ENCODE data around the gene LRFN2.

The LRFN2 gene

DNA sequence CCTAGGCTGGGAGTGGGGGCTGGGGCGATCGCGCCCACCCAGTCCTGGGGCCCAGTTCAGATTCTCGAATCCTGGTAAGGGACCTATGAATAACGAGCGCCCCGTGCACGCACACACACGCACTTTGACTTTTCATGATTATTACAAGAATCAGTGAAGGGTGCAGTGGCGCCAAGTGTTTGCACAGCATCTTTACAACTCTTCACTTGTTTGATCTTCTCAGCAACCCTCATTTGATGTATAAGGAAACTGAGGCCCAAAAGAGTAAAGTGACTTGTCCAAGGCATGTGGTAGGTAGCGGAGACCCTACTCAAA, 863 bp upstream of the LRFN2 start:
- no peak for DNase-seq (ENCODE audit: insufficient read length, low spot score)
- no peak for FAIRE-seq

DNA sequence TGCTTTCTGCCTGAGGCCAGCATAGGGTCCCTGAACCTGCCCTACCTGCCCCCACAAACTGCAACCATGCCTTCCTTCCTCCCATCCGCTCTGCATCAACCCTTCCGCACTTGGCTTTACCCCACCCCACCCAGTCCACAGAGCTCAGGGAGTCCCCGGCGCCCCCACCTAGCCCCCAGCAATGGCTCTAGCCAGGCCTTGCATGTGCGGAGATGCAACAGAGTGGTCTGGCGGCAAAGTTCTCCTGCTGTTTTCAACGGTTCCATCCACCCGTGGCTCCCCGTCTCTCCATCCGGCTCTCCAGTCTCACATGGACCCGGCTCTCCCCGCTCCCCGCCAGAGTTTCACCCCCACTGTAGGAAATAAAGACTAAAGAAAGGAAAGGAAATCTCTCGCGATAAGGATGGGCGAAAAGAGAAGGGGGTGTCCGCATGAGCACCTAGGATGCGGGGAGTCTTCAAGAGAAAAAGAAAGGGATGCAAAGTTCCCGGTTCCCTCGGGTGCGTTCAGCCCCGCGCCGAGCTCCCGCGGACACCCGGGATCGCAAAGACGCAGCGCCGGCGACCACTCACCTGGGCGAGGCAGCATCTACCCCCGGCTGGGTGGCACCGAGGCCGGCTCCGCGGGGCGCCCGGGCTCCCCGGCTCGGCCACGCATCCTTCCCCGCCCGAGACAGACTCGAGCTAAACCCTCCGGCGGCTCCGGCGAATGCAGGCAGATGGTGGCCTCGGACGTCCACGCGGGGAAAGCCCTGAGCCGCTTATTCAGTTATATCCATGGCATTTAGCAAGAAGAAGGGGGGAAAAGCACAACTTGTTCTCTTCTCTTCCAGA, 579 bp downstream of the LRFN2 start:
- FAIRE-seq = no peak
- no peak for DNase-seq (ENCODE audit: insufficient read length, low spot score)

DNA sequence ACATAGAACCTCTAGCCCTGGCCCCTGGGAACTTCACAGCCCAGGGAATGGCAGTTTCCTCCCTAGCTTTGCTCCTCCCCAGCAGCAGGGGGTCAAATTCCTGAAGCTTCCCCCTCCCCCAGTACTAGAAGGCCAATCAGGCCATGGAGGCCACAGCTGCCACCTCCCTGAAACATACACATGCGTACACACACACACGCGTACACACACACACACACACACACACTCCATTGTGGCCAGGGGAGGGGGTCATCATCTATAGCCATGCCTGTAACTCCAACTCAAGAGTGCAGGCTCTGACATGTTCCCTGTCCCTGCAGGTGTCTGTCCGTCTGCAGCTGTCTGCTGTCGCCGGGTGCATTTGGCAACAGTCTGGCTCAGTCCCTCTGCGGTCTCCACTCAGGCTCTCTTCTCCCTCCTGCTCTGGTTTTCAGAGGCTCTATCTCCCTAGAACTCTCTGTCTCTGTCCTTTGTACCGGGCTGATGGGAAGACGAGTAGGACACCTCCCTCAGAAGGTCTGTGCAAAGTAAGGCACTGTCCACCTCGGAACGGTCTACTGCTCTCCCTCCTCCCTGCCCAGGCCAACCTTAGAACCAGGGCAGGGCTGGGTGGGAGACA, 1.4 kb downstream of the LRFN2 start:
- no peak for DNase-seq (ENCODE audit: insufficient read length, low spot score)
- FAIRE-seq = no peak

DNA sequence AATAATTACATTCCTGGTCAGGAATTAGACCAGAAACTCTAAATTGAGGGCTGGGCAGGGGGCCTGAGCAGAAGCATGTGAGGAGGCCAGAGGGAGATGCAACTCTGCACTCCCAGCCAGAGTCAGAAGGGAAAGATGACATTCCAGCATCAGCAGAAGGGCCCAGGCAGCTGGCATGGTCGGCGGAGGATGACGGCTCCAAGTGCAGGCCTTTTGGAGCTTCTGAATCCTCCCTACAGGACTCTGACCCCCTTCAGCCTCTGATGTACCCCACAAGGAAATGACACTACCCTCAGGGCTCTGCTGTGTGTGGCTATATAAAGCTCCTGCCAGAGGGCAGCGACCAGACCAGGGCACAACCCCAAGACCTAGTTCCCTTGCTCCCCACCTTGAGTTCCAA, 1.9 kb downstream of the LRFN2 start:
- DNase-seq (ENCODE audit: insufficient read length, low spot score) = no peak
- FAIRE-seq = no peak

DNA sequence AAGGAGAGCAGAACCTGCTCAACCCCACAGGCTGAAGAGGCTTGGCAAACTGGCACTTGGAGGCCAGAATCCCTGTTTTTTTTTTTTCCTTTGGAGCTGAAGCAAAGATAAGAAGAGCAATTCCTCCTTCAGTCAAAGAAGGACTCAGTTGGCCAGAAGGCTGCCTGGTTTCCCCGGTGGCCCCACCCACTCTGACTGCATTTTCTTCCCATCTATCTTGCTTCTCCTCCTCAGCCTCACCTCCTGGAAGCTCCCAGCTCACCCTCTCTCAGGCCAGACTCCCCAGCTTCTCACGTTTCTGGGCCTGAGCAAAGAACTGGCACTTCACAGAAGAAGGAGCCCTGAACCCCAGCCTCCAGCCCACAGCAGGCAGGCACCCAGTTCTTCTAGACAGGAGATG, 2.4 kb downstream of the LRFN2 start:
- DNase-seq (ENCODE audit: insufficient read length, low spot score) (no peak), FAIRE-seq (no peak)

DNA sequence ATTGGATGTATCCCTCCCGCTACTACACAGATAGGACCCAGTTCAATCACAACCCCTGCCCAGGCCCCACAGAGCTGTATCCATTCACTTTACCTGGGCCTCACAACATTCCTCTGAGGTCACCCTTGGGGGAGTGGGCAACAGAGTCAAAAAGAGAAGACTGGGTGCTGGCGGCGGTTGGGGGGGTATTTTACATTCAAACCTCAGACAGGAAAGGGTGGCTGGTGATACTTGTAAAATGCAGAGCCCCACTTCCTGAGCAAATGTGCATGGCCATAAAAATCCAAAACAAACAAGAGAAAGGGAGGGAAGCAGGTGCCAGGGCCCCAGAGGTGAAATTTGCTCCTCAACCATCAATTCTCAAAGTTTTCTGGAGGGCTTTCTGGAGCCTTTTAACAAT, 3.5 kb downstream of the LRFN2 start:
- FAIRE-seq = no peak
- no peak for DNase-seq (ENCODE audit: insufficient read length, low spot score)

DNA sequence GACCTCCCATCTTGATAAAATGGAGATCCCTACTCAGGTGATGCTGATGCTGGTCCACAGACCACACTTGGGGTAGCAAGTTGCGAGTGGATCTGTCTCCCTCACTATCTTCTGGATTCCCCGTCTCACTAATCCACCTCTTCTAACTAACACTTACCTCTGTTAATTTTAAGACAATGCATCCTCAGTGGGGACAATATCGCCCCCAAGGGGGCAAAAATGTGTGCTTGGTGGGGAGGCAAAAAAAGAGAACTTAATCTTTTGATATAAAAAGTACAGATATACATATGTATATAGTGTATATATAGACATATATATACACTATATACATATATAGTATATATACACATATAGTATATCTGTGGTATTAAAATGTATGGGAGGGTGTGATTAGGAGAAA, 4.3 kb downstream of the LRFN2 start:
- FAIRE-seq (no peak), DNase-seq (ENCODE audit: insufficient read length, low spot score) (no peak)

DNA sequence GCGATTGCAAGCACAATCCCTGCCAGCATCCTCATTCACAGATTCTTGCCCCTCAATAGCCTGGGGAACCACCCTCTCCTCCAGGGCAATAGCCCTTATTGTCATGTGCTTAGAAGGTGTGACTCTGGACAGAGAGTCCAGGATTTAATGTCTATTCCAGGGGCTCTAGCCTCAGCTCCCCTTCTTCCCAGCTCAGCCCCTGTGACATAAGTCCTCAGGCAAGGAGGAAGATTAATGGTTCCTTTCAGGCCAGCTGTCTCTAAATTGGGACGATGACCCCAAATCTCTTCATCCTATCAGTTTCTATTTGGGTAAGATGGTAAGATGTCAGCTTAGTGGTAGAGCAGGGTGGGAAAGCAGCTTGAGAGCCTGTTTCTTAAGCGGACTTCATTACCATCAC, 8.1 kb downstream of the LRFN2 start:
- FAIRE-seq (no peak), DNase-seq (ENCODE audit: insufficient read length, low spot score) (no peak)

DNA sequence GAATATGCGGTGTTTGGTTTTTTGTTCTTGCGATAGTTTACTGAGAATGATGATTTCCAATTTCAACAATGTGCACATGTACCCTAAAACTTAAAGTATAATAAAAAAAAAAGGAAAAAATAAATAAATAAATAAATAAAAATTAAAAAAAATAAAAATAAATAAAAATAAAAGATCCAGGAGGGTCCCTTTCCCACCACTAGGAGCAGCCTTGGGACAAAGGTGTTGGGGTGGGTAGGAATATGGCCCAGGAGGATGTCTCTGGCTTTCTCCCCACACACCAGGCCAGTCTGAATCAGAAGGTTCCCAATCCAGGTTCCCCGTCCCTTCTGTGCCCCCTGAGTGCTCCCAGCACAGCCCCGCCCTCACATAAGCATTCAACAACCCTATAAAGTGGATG, 9.5 kb downstream of the LRFN2 start:
- DNase-seq (ENCODE audit: insufficient read length, low spot score) (no peak), FAIRE-seq (no peak)

DNA sequence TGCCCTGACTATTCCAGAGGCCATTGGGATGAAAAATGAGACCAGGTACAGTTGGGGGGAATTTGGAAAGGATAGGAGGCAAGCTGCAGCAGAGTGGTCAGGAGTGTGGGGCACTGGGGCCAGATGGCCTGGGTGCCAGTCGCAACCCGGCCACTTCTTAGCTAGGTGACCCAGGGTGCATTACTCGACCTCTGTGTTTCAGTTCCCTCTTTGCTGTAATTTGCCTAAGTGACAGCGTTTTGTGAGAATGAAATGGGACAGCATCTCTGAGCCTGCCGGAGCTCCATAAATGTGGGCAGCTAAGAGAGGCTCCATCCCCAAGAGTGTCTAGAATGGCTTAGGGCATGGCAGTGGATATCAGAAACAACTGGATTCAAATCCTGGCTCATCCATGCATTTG, 13.9 kb downstream of the LRFN2 start:
- no peak for FAIRE-seq
- DNase-seq (ENCODE audit: insufficient read length, low spot score) = no peak

DNA sequence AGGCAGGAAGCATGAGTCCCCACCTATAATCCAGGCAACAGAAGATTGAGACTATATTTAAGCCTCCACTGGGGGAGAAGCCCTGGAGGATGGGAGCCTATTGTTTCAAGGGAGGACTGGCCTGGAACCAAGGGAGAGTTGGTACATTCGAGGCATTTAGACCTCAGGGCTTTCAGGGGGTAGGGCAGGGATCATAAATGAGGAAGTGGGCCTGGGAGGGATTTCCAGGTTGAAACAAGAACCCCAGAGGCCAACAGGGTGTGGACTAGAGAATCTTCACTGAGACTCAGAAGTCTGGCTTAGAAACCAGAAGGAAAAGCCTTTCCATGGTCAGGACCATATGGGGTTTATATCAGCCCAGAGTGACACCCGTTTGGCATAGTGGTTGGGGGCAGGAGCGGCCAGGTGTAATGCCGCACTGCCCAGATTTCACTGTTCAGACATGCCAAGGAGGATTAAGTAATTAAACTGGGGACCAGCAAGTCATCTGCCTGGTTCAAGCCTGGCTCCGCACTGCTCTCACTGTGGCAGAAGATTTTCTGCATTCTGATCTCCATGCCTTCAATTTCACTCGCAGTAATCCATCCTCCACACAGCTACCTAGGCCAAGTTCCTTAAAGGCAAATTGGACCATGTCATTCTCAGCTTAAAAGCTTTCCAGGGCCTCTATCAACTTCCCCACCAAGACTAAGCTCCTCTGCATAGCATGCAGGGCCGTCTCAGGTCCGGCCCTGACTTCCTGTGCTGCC, 17.8 kb downstream of the LRFN2 start:
- DNase-seq (ENCODE audit: insufficient read length, low spot score) (no peak), FAIRE-seq (no peak)

DNA sequence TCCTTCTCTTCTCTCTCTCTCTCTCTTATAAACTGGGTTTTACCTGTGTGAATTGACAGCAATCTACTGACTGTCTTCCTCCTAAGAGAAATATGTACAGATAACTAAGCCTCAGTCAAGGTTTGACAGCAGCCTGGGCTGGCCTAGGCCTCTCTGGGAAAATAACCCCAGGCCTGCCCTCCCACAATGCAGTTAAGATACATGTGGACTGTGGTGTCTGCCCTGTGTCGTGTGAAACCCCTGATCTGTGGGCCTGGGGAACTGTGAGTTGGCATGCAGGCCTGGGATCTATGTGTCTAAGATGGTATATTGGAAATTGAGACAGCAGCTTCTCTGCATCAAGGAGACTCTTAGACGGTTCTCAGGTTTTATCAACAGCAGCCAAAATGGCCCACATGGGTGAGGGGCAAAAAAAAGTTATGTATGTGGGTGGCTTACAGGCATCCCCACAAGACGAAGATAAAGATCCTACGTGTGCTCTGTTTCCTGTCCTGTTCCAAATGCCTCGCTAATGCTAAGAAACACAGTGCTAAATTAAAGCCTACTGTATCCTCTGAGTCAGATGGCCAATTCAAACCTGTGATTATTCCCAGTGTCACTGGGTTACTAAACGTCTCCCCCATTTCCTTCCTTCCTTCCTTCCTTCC, 19.0 kb downstream of the LRFN2 start:
- no peak for DNase-seq (ENCODE audit: insufficient read length, low spot score)
- FAIRE-seq = no peak

DNA sequence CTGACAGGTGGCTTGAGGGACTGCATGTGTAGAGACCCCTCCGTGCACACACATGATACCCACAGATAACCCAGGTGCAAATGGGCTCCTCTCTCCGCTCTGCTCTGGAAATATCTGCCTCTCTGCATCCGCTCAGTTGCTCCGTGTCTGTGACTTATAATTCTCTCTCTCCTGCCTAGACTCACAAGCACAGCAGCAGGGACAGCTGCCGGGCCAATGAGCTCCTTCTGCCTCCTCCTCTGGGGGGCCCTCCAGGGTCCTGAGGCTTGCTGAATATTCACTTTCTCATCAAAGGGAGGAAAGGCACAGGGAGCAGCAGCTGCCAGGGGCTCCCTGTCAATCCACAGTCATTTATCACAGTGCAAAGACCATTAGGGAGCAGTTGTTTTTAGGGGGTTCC, 24.1 kb downstream of the LRFN2 start:
- no peak for DNase-seq (ENCODE audit: insufficient read length, low spot score)
- no peak for FAIRE-seq

DNA sequence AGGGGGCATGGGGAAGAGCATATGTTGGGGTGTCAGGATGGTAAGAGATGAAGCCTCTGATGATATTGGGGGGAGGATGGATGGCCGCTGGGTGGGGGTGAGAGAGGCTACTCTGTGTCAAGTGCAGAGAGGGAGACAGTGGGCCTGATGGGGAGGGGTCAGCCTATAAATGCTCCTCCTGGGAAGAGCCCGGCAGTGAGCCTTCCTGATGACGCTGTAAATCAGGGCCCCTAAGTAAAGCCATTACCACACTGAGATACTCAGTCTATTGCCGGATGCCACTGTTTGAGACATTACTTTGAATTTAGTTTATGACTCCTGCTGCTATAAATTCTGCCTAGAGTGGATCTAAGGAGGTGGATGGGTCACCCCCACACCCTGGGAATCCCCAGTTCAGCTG, 28.1 kb downstream of the LRFN2 start:
- DNase-seq (ENCODE audit: insufficient read length, low spot score) (no peak), FAIRE-seq (no peak)

DNA sequence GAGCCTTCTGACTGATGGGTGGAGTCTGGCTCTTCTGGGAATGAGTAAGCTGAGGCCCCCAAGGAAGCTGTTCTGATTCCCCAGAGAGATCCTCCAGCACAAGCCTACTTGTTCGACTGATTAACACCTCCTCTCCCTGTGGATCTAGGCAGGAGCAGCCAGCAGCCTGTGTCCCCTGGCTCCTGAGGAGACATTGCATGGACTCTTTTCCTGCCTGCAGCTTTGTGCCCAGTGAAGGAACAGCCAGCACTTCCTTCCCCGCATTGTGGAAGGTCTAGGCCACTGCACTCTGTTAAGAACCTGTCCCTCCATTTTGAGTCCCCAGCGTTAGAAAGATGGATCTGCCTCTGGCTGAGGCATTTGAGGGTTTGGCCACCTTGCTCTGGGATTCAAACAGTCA, 29.1 kb downstream of the LRFN2 start:
- no peak for FAIRE-seq
- DNase-seq (ENCODE audit: insufficient read length, low spot score) = no peak

DNA sequence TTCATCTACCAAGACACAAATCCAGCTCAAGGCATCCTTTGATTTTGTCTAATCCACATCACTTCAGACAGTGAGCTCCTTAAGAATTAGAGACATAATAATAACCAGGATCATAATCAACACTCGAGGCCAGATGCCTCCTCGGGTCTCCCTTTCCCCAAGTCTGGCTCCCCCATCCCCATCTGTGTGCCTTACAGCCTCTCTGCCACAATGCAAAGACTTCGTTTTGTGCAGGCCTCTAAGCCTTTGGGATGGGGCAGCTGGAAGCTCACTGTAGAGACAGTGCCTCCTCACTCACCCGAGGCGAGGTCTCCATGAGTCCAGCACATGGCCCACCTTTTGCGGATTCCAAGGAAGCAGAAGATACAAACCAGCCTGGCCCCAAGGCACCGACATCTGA, 30.3 kb downstream of the LRFN2 start:
- no peak for FAIRE-seq
- DNase-seq (ENCODE audit: insufficient read length, low spot score) = no peak

DNA sequence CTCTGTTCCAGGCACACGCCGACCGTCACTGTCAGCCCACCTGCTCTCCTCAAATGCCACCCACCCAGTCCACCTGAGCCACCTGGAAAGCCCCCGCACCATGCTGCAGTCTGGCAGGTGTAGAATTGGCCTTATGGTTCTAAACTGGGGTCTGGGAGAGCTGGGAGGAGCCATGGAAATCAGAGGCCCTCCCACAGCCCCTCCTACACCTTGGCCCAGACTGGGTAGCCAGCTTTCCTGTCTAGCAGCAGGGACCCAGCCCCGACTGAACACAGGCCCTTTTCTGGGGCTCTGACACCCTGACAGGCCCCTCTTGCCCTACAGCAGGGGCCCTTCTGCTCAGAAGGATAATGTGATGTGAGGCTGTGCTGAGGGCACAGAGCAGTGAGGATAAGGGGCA, 31.1 kb downstream of the LRFN2 start:
- DNase-seq (ENCODE audit: insufficient read length, low spot score) = no peak
- FAIRE-seq = no peak

DNA sequence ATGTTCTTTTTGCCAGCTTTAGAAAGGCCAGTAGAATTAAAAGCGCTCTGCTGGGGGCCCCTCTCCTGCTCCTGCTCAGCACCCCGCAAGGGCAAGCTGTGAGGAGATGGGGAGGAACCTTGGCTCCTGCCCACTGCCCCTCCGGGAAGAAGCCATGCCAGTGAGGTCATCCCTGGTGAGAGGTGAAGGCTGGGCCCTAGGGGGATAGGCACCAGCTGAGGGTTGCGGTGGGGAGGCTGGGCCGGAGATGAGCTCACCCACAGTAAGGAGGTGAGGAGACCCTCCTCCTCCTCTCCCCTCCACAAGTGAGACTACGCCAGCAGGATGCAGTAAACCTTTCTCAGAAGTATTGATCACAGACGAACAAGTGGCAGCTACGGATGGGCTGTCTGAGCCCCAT, 32.1 kb downstream of the LRFN2 start:
- no peak for FAIRE-seq
- no peak for DNase-seq (ENCODE audit: insufficient read length, low spot score)

DNA sequence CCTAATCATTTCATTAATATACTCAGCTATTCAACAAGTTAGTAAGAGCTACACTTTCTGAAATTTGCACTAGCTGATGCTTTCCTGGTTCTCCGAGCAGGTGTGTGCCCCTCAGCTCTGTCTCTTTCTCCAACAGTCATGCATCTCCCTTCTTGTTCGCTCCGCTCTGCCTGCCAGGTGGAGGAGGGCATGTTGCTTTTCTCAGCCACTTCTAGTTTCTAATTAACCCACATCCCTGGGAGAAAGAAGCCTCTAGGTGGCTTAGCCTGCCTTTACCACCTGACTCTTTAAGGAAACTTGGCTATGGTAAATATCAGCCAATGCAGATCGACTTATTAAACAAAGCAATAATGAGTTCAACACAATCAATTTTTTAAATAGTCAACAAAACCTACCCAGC, 34.2 kb downstream of the LRFN2 start:
- FAIRE-seq = no peak
- DNase-seq (ENCODE audit: insufficient read length, low spot score) = no peak

DNA sequence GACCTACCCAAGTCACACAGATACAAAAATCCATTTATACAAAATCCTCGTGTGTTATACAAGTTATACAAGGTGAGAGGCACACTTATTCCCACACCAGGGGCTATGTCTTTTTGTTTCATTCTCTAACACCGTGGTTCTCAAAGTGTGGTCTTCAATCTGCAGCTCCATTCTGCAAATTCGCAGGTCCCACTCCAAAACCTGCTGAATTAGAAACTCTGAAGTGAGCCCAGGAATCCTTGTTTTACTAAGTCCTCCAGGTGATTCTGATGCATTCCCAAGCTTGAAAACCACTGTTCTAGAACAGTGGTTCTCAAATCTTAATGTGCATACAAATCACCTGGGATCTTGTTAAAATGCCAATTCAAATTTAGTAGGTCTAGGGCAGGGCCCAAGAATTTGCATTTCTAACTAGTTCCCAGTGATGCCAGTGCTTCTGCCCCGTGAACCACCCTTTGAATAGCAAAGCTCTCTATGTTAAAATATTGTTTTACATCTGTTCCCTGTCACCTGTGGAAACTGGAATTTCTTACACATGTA, 35.1 kb downstream of the LRFN2 start:
- DNase-seq (ENCODE audit: insufficient read length, low spot score) (no peak), FAIRE-seq (no peak)

Data from GM19239 (cell line).